H1 (cell line): ENCODE measurements around the gene PSMB1. TPM values are rescaled to one million over a fixed set of nuclear protein-coding genes. Genes with fewer than 3 reads are reported as not detected.

Experiments used
- CTCF ChIA-PET: fragments of 300-600 bp; sonication (Branson Sonifier 250); formaldehyde crosslinking; loops from one replicate; lab custom pipeline; 2021; ENCODE audit not compliant: partially characterized antibody; lab: Charles Lee
- POLR2A ChIA-PET: fragments of 300-600 bp; sonication (Branson Sonifier 250); formaldehyde crosslinking; loops from one replicate; lab custom pipeline; 2021; ENCODE audit warnings: inconsistent platforms; ENCODE audit not compliant: partially characterized antibody; lab: Charles Lee
- DNase-seq, 2 experiments: peaks; one replicate each; pipeline versions ENCODE4 v3.0.0 to v3.0.0-alpha.2; 2010 to 2022; ENCODE audit warnings: low spot score in 2 of 2, low read depth in 1 of 2, mixed read lengths in 1 of 2
- FAIRE-seq: peaks from 2 replicates; lab custom pipeline; 2011; peaks lifted over from hg19 to GRCh38; lab: Jason Lieb, UNC
- H2AFZ ChIP-seq: 2 replicates; pipeline ENCODE4 v1.8.1; 2012; ENCODE audit warnings: low read length, inconsistent platforms
- H2AK5ac ChIP-seq: 2 replicates; pipeline ENCODE4 v1.6.1; 2013; ENCODE audit warnings: low read depth, low read length
- H2BK120ac ChIP-seq: replicated peaks from 2 replicates; pipeline ENCODE3; 2013; ENCODE audit warnings: low read depth, low read length, inconsistent platforms
- H2BK12ac ChIP-seq: 2 replicates; pipeline ENCODE4 v1.6.1; 2013; ENCODE audit warnings: low read depth, low read length
- H2BK15ac ChIP-seq: 2 replicates; pipeline ENCODE4 v1.6.1; 2013; ENCODE audit warnings: low read length
- H2BK20ac ChIP-seq: 2 replicates; pipeline ENCODE4 v1.6.1; 2013; ENCODE audit warnings: low read length
- H2BK5ac ChIP-seq: 2 replicates; pipeline ENCODE4 v1.6.1; 2013; ENCODE audit warnings: low read depth, low read length
- H3K14ac ChIP-seq: 2 replicates; pipeline ENCODE4 v1.6.1; 2013; ENCODE audit warnings: inconsistent platforms; ENCODE audit not compliant: insufficient read length
- H3K18ac ChIP-seq: 2 replicates; pipeline ENCODE4 v1.6.1; 2013; ENCODE audit warnings: low read length; ENCODE audit errors: extremely low read depth
- H3K23ac ChIP-seq: 2 replicates; pipeline ENCODE4 v1.6.1; 2013; ENCODE audit warnings: inconsistent platforms; ENCODE audit not compliant: insufficient read length
- H3K23me2 ChIP-seq: 2 replicates; pipeline ENCODE4 v1.6.1; 2013; ENCODE audit warnings: low read depth, low read length
- H3K27ac ChIP-seq: 2 replicates; pipeline ENCODE4 v1.6.1; 2011; ENCODE audit warnings: low read depth, low read length, inconsistent platforms
- H3K27me3 ChIP-seq, 4 experiments: replicated peaks in 1 of 4; 1 replicate in 1 of 4; 2 replicates in 3 of 4; pipeline versions ENCODE4 v1.6.1 to v1.8.1; 2011 to 2013; ENCODE audit warnings: low read length in 3 of 4, mild to moderate bottlenecking in 3 of 4, inconsistent platforms in 2 of 4, mixed read lengths in 2 of 4, moderate library complexity in 1 of 4; ENCODE audit not compliant: control insufficient read depth in 3 of 4, insufficient read depth in 3 of 4; ENCODE audit errors: extremely low read depth in 1 of 4
- H3K36me3 ChIP-seq, 4 experiments: 2 replicates each; pipeline versions ENCODE4 v1.6.1 to v1.8.1; 2011 to 2013; ENCODE audit warnings: mild to moderate bottlenecking in 4 of 4, low read length in 3 of 4, moderate library complexity in 2 of 4, control low read depth in 1 of 4, inconsistent platforms in 1 of 4; ENCODE audit not compliant: insufficient read depth in 4 of 4, control insufficient read depth in 2 of 4
- H3K4ac ChIP-seq: replicated peaks from 2 replicates; pipeline ENCODE3; 2013; ENCODE audit warnings: low read length, low read depth, mixed read lengths, inconsistent platforms; ENCODE audit not compliant: insufficient read length
- H3K4me1 ChIP-seq, 4 experiments: replicated peaks in 1 of 4; 1 replicate in 1 of 4; 2 replicates in 3 of 4; pipeline versions ENCODE4 v1.6.1 to v1.8.1; 2011 to 2013; ENCODE audit warnings: low read length in 3 of 4, inconsistent platforms in 2 of 4, mixed read lengths in 1 of 4; ENCODE audit not compliant: insufficient read depth in 4 of 4, control insufficient read depth in 3 of 4
- H3K4me2 ChIP-seq, 2 experiments: 2 replicates each; pipeline versions ENCODE4 v1.6.1 to v1.8.1; 2011 to 2013; ENCODE audit warnings: low read depth in 2 of 2, low read length in 2 of 2, control low read depth in 1 of 2, inconsistent platforms in 1 of 2, mild to moderate bottlenecking in 1 of 2; ENCODE audit not compliant: insufficient read depth in 1 of 2
- H3K4me3 ChIP-seq, 4 experiments: fragments of 200-600, 300-600 bp in 1 of 4; sonication (generic), shearing (Covaris generic), sonication (Bioruptor Twin) in 1 of 4; 2 replicates each; pipeline versions ENCODE4 v1.5.1 to v1.8.1; 2011 to 2016; ENCODE audit warnings: low read length in 4 of 4, low read depth in 3 of 4, control low read depth in 2 of 4, inconsistent platforms in 2 of 4, mild to moderate bottlenecking in 2 of 4, mixed read lengths in 1 of 4, moderate library complexity in 1 of 4; ENCODE audit not compliant: insufficient read depth in 2 of 4; ENCODE audit errors: extremely low read depth in 1 of 4
- H3K56ac ChIP-seq: replicated peaks from 2 replicates; pipeline ENCODE3; 2013; ENCODE audit warnings: low read depth, mild to moderate bottlenecking, mixed read lengths, low read length, inconsistent platforms; ENCODE audit not compliant: insufficient read length
- H3K79me1 ChIP-seq: 2 replicates; pipeline ENCODE4 v1.6.1; 2013; ENCODE audit warnings: low read depth, low read length, control low read depth
- H3K79me2 ChIP-seq, 2 experiments: 2 replicates each; pipeline versions ENCODE4 v1.6.1 to v1.8.1; 2012 to 2013; ENCODE audit warnings: low read length in 2 of 2, mild to moderate bottlenecking in 2 of 2, inconsistent platforms in 1 of 2; ENCODE audit not compliant: insufficient read depth in 2 of 2, control insufficient read depth in 1 of 2
- H3K9ac ChIP-seq, 4 experiments: replicated peaks in 1 of 4; 1 replicate in 1 of 4; 2 replicates in 3 of 4; pipeline versions ENCODE4 v1.6.1 to v1.8.1; 2011 to 2013; ENCODE audit warnings: low read depth in 3 of 4, low read length in 3 of 4, control low read depth in 2 of 4, mild to moderate bottlenecking in 2 of 4, moderate library complexity in 2 of 4, inconsistent platforms in 1 of 4; ENCODE audit errors: extremely low read depth in 1 of 4
- H3K9me3 ChIP-seq, 2 experiments: 2 replicates each; pipeline versions ENCODE4 v1.6.1 to v1.8.1; 2012 to 2013; ENCODE audit warnings: mild to moderate bottlenecking in 2 of 2, moderate library complexity in 2 of 2, control low read depth in 1 of 2, inconsistent platforms in 1 of 2, low read depth in 1 of 2, low read length in 1 of 2, mixed read lengths in 1 of 2; ENCODE audit not compliant: insufficient read depth in 2 of 2
- H4K20me1 ChIP-seq, 2 experiments: replicated peaks in 1 of 2; 2 replicates each; pipeline versions ENCODE3 to v1.8.1; 2011 to 2013; ENCODE audit warnings: inconsistent platforms in 2 of 2, low read length in 2 of 2, mild to moderate bottlenecking in 1 of 2; ENCODE audit not compliant: insufficient read depth in 2 of 2, control insufficient read depth in 1 of 2
- H4K5ac ChIP-seq: 2 replicates; pipeline ENCODE4 v1.6.1; 2013; ENCODE audit warnings: low read length, low read depth, mixed read lengths, inconsistent platforms; ENCODE audit not compliant: insufficient read length
- H4K8ac ChIP-seq: 2 replicates; pipeline ENCODE4 v1.8.0; 2013; ENCODE audit warnings: mild to moderate bottlenecking, moderate library complexity, low read length, inconsistent platforms; ENCODE audit not compliant: insufficient read depth; ENCODE audit errors: extremely low read depth
- H4K91ac ChIP-seq: replicated peaks from 2 replicates; pipeline ENCODE3; 2013; ENCODE audit warnings: low read length, mixed read lengths, inconsistent platforms; ENCODE audit not compliant: insufficient read length
- CBX8 ChIP-seq: fragments of 300-800, 300-1000 bp; sonication (generic); IDR thresholded peaks from 2 replicates; pipeline ENCODE4 v1.7.1; 2016; ENCODE audit warnings: low read depth, low read length, borderline replicate concordance
- EGR1 ChIP-seq: IDR thresholded peaks from 2 replicates; pipeline ENCODE4 v1.6.1; 2011; ENCODE audit warnings: low read depth, low read length, borderline replicate concordance
- NANOG ChIP-seq: IDR thresholded peaks from 2 replicates; pipeline ENCODE4 v1.6.1; 2011; ENCODE audit warnings: low read length, low read depth, mild to moderate bottlenecking, inconsistent platforms; ENCODE audit not compliant: insufficient read depth, poor library complexity, severe bottlenecking
- NRF1 ChIP-seq: IDR thresholded peaks from 2 replicates; pipeline ENCODE4 v1.6.1; 2011; ENCODE audit warnings: mild to moderate bottlenecking, low read depth, low read length, improper control_type of control experiment
- RAD21 ChIP-seq, 2 experiments: IDR thresholded peaks in 1 of 2; conservative IDR thresholded peaks in 1 of 2; 2 replicates each; pipeline ENCODE4 v1.6.1; 2011; ENCODE audit warnings: low read depth in 2 of 2, low read length in 2 of 2, improper control_type of control experiment in 1 of 2, inconsistent platforms in 1 of 2, mild to moderate bottlenecking in 1 of 2, moderate library complexity in 1 of 2
- SIN3A ChIP-seq, 2 experiments: IDR thresholded peaks in 1 of 2; conservative IDR thresholded peaks in 1 of 2; 2 replicates each; pipeline ENCODE4 v1.6.1; 2011 to 2012; ENCODE audit warnings: low read length in 2 of 2, improper control_type of control experiment in 1 of 2, low read depth in 1 of 2, mild to moderate bottlenecking in 1 of 2
- SIX5 ChIP-seq: IDR thresholded peaks from 2 replicates; pipeline ENCODE4 v1.6.1; 2011; ENCODE audit warnings: mild to moderate bottlenecking, low read depth, low read length
- SP1 ChIP-seq: IDR thresholded peaks from 2 replicates; pipeline ENCODE4 v1.6.1; 2011; ENCODE audit warnings: low read depth, low read length
- SRF ChIP-seq: IDR thresholded peaks from 2 replicates; pipeline ENCODE4 v1.6.1; 2011; ENCODE audit warnings: mild to moderate bottlenecking, low read depth, low read length, moderate library complexity
- TBP ChIP-seq: IDR thresholded peaks from 2 replicates; pipeline ENCODE4 v1.6.1; 2011; ENCODE audit warnings: low read depth, low read length, improper control_type of control experiment
- YY1 ChIP-seq: IDR thresholded peaks from 2 replicates; pipeline ENCODE4 v1.6.1; 2011; ENCODE audit warnings: low read depth, mild to moderate bottlenecking, low read length
- WGBS, 2 experiments: shearing (Covaris generic) in 1 of 2; methylation state at CpG; one replicate each; pipeline versions ENCODE4 v1.1.6 to v1.1.7; 2013 to 2015; ENCODE audit warnings: low lambda C conversion rate in 2 of 2, mixed read lengths in 2 of 2, inconsistent platforms in 1 of 2, low coverage in 1 of 2, missing lambda C conversion rate in 1 of 2; ENCODE audit not compliant: insufficient replicate concordance in 2 of 2, insufficient coverage in 1 of 2, insufficient read length in 1 of 2; ENCODE audit errors: extremely low coverage in 1 of 2, missing lambda C conversion rate in 1 of 2; 5-methylcytosine and 5-hydroxymethylcytosine counted together
- polyA plus RNA-seq, 7 experiments: library from polyadenylated mRNA; depleted of rRNA in 3 of 7; stranded (reverse) in 5 of 7; unstranded in 2 of 7; fragments of >200 nt in 5 of 7; fragments of 200-250 nt in 2 of 7; gene quantifications; 1 replicate in 5 of 7; 2 replicates in 1 of 7; 4 replicates in 1 of 7; pipeline versions ENCODE4 v1.2.1 to v1.2.3, GENCODE V29; 2011 to 2013; ENCODE audit warnings: missing spikeins in 2 of 7, mixed read lengths in 2 of 7
- total RNA-seq: library from RNA; stranded (reverse); fragmentation: NEBNext Ultra II Directional; extraction: Animal tissue kit (Norgen Biotek cat#: 25700); gene quantifications from 2 replicates; pipeline ENCODE4 v1.2.1, GENCODE V29; 2021

Gene PSMB1
- total and polyA plus RNA-seq, 2 of the 8 experiments (the other 6 are each of a cell fraction or from before 2014, with no cell fraction given): 237 to 609 TPM

- H2AFZ ChIP-seq: no peak overlapping the region
- H3K14ac ChIP-seq: no peak overlapping the region
- no peak overlapping the region for H2BK20ac ChIP-seq
- DNase-seq: no peak
- H3K9me3 ChIP-seq: no peaks in the 10 kb centered on the region
- no peak overlapping the region for H4K5ac ChIP-seq
- no peak overlapping the region for H2BK5ac ChIP-seq
- H3K23me2 ChIP-seq: no peaks in the 10 kb centered on the region
- H3K36me3 ChIP-seq: peaks cover 32 to 80% (median 57%) of the 10 kb centered on the region in 4 experiments
- WGBS, 2 experiments: 92% methylated on average over 10 of the region's 10 CpGs; no CpG with 5 or more reads in 1 of the 2 experiments
- H2BK15ac ChIP-seq: no peak overlapping the region
- no peak overlapping the region for H4K91ac ChIP-seq
- H3K56ac ChIP-seq: no peak overlapping the region
- no peak overlapping the region for H3K18ac ChIP-seq
- no peak overlapping the region for H3K23ac ChIP-seq
- H3K4me3 ChIP-seq: no peak overlapping the region
- H3K4me2 ChIP-seq: no peak overlapping the region
- H2BK120ac ChIP-seq: no peak overlapping the region
- no peak overlapping the region for H3K4ac ChIP-seq
- H3K4me1 ChIP-seq: no peaks in the 10 kb centered on the region
- H4K8ac ChIP-seq: no peak overlapping the region
- no peaks in the 10 kb centered on the region for H3K27me3 ChIP-seq
- POLR2A ChIA-PET: interaction anchor here (1.0 to 1.5 kb wide), 4 partner anchors 10 to 12 kb away, joined by 3 to 6 read pairs (median 4); partner anchors contain the start of gene PSMB1
- peaks cover 2% of the 10 kb centered on the region; the same call in 1 of the 2 replicates for H3K79me1 ChIP-seq
- peaks cover 0 to 41% of the 10 kb centered on the region in 2 experiments; a peak in 2 of 4 replicates for H3K79me2 ChIP-seq
- no peak for FAIRE-seq
- H3K9ac ChIP-seq: no peak overlapping the region
- no peak overlapping the region for H2BK12ac ChIP-seq
- no peak overlapping the region for H3K27ac ChIP-seq
- no peak overlapping the region for H2AK5ac ChIP-seq
- peaks cover 2 to 8% of the 10 kb centered on the region in 2 experiments for H4K20me1 ChIP-seq
- CTCF ChIA-PET: interaction anchor here (0.6 to 1.3 kb wide), 2 partner anchors 11 to 157 kb away, joined by 3 to 7 read pairs; no protein-coding TSS in a partner anchor
- TF ChIP-seq NANOG: no peak
- no peak for TF ChIP-seq RAD21 (IDR thresholded peaks at IDR 0.05 in 1 of 2, conservative IDR thresholded peaks at IDR 0.05 in 1 of 2; ENCODE audit: low read depth in 2 of 2, low read length in 2 of 2)
- TF ChIP-seq SRF: no peak
- TF ChIP-seq TBP: no peak
- no peak for TF ChIP-seq SIN3A (conservative IDR thresholded peaks at IDR 0.05 in 1 of 2, IDR thresholded peaks at IDR 0.05 in 1 of 2; ENCODE audit: low read depth in 1 of 2, low read length in 2 of 2)
- no peak for TF ChIP-seq SP1
- TF ChIP-seq EGR1: no peak
- TF ChIP-seq YY1: no peak
- no peak for TF ChIP-seq CBX8
- no peak for TF ChIP-seq SIX5
- TF ChIP-seq NRF1: no peak
These were observed 10.9 kb downstream of the PSMB1 start for GRCh38 chr6:170542031-170542719.
